Fibroblast of lung (primary cell): ENCODE data around the gene WDR7. TPM values are rescaled to one million over a fixed set of nuclear protein-coding genes. Genes with fewer than 3 reads are reported as not detected.

Experiments
- DNase-seq, 2 donors: peaks; one replicate each; pipeline versions ENCODE4 v3.0.0 to v3.0.0-alpha.2; 2010; ENCODE audit warnings: low read depth in 2 of 2
- H2AFZ ChIP-seq: 2 replicates; pipeline ENCODE4 v1.5.1; 2012; ENCODE audit warnings: low read length, control low read depth, inconsistent platforms
- H3K27ac ChIP-seq: 2 replicates; pipeline ENCODE4 v1.5.1; 2011; ENCODE audit warnings: low read length, control low read depth; ENCODE audit not compliant: insufficient read depth
- H3K27me3 ChIP-seq: 2 replicates; pipeline ENCODE4 v1.5.1; 2011; ENCODE audit warnings: mild to moderate bottlenecking, low read length; ENCODE audit not compliant: control insufficient read depth, insufficient read depth
- H3K36me3 ChIP-seq: 2 replicates; pipeline ENCODE4 v1.5.1; 2011; ENCODE audit warnings: low read length; ENCODE audit not compliant: control insufficient read depth, insufficient read depth
- H3K4me1 ChIP-seq: 2 replicates; pipeline ENCODE4 v1.5.1; 2011; ENCODE audit warnings: low read length; ENCODE audit not compliant: control insufficient read depth, insufficient read depth; ENCODE audit errors: extremely low read depth
- H3K4me2 ChIP-seq: 2 replicates; pipeline ENCODE4 v1.5.1; 2011; ENCODE audit warnings: low read length, control low read depth; ENCODE audit not compliant: insufficient read depth; ENCODE audit errors: extremely low read depth
- H3K4me3 ChIP-seq, 4 experiments: fragments of 200-600 bp in 1 of 4; sonication (generic) in 1 of 4; replicated peaks in 1 of 4; 2 replicates each; pipeline ENCODE4 v1.5.1; 2011 to 2016; ENCODE audit warnings: low read length in 4 of 4, low read depth in 3 of 4, mild to moderate bottlenecking in 3 of 4, control low read depth in 2 of 4, inconsistent platforms in 1 of 4, mixed read lengths in 1 of 4; ENCODE audit not compliant: insufficient read depth in 1 of 4; ENCODE audit errors: control extremely low read depth in 1 of 4
- H3K79me2 ChIP-seq: 2 replicates; pipeline ENCODE4 v1.5.1; 2012; ENCODE audit warnings: mild to moderate bottlenecking, low read length, inconsistent platforms; ENCODE audit not compliant: control insufficient read depth, insufficient read depth
- H3K9ac ChIP-seq: 2 replicates; pipeline ENCODE4 v1.5.1; 2011; ENCODE audit warnings: mild to moderate bottlenecking, low read length, control low read depth; ENCODE audit not compliant: insufficient read depth
- H3K9me3 ChIP-seq: 2 replicates; pipeline ENCODE4 v1.5.1; 2012; ENCODE audit warnings: low read depth, low read length; ENCODE audit not compliant: control insufficient read depth, insufficient read depth
- H4K20me1 ChIP-seq: 2 replicates; pipeline ENCODE4 v1.5.1; 2011; ENCODE audit warnings: low read length; ENCODE audit not compliant: control insufficient read depth, insufficient read depth; ENCODE audit errors: extremely low read depth
- CTCF ChIP-seq, 2 donors: IDR thresholded peaks in 1 of 2; conservative IDR thresholded peaks in 1 of 2; 1 replicate in 1 of 2; 2 replicates in 1 of 2; pipeline ENCODE4 v1.5.1; 2011 to 2012; ENCODE audit warnings: low read length in 2 of 2, control low read depth in 1 of 2, inconsistent platforms in 1 of 2, low read depth in 1 of 2, mild to moderate bottlenecking in 1 of 2
- EZH2 ChIP-seq: IDR thresholded peaks from 2 replicates; pipeline ENCODE4 v1.5.1; 2012; ENCODE audit warnings: low read length, control low read depth, mild to moderate bottlenecking; ENCODE audit errors: missing control alignments
- polyA plus RNA-seq, 2 donors: library from polyadenylated mRNA; depleted of rRNA in 1 of 2; stranded (reverse) in 1 of 2; unstranded in 1 of 2; fragments of >200 nt; gene quantifications; 2 replicates each; pipeline ENCODE4 v1.2.1, GENCODE V29; 2011 to 2012; ENCODE audit warnings: missing spikeins in 1 of 2
- total RNA-seq: library from RNA; depleted of rRNA; stranded (reverse); fragments of >200 nt; gene quantifications from 2 replicates; pipeline ENCODE4 v1.2.1, GENCODE V29; 2014

WDR7 gene
- total and polyA plus RNA-seq, 2 donors (not counting 1 experiment from before 2014, with no cell fraction given) = 7.2 to 27.2 TPM

- Histone ChIP-seq H3K9me3 (no peaks in the 10 kb centered on the region), H3K27me3 (no peaks in the 10 kb centered on the region), H3K79me2 (no peaks in the 10 kb centered on the region), H3K36me3 (no peaks in the 10 kb centered on the region), H3K27ac (no peak overlapping the region), H3K4me2 (no peak overlapping the region), H4K20me1 (no peaks in the 10 kb centered on the region), H3K4me3 (no peak overlapping the region), H3K9ac (no peak overlapping the region), H3K4me1 (no peaks in the 10 kb centered on the region), H2AFZ (no peak overlapping the region)
- no peak for DNase-seq
- TF ChIP-seq EZH2 (no peak), CTCF (conservative IDR thresholded peaks at IDR 0.05 in 1 of 2, IDR thresholded peaks at IDR 0.05 in 1 of 2; ENCODE audit: low read depth in 1 of 2, low read length in 2 of 2) (no peak)
Observed at GRCh38 chr18:56815926-56816325, 164.8 kb downstream of the WDR7 start.

- no peak overlapping the region for H3K4me3 ChIP-seq
- H3K9ac ChIP-seq = no peak overlapping the region
- no peaks in the 10 kb centered on the region for H3K4me1 ChIP-seq
- no peaks in the 10 kb centered on the region for H3K79me2 ChIP-seq
- no peaks in the 10 kb centered on the region for H3K27me3 ChIP-seq
- no peak for DNase-seq
- H2AFZ ChIP-seq = no peak overlapping the region
- no peaks in the 10 kb centered on the region for H3K36me3 ChIP-seq
- TF ChIP-seq EZH2 (no peak), CTCF (conservative IDR thresholded peaks at IDR 0.05 in 1 of 2, IDR thresholded peaks at IDR 0.05 in 1 of 2; ENCODE audit: low read depth in 1 of 2, low read length in 2 of 2) (no peak)
- H3K4me2 ChIP-seq = no peak overlapping the region
- no peaks in the 10 kb centered on the region for H4K20me1 ChIP-seq
- H3K9me3 ChIP-seq = no peaks in the 10 kb centered on the region
- no peak overlapping the region for H3K27ac ChIP-seq
Observed at GRCh38 chr18:56823986-56824565, 172.9 kb downstream of the WDR7 start.

- Histone ChIP-seq H3K27ac (no peak overlapping the region), H4K20me1 (no peaks in the 10 kb centered on the region), H3K27me3 (no peaks in the 10 kb centered on the region), H3K4me2 (no peak overlapping the region), H3K9me3 (no peaks in the 10 kb centered on the region), H3K4me1 (no peaks in the 10 kb centered on the region), H3K4me3 (no peak overlapping the region), H3K9ac (no peak overlapping the region), H3K79me2 (no peaks in the 10 kb centered on the region), H3K36me3 (no peaks in the 10 kb centered on the region), H2AFZ (no peak overlapping the region)
- no peak for DNase-seq
- no peak for TF ChIP-seq EZH2
- no peak for TF ChIP-seq CTCF (conservative IDR thresholded peaks at IDR 0.05 in 1 of 2, IDR thresholded peaks at IDR 0.05 in 1 of 2; ENCODE audit: low read depth in 1 of 2, low read length in 2 of 2)
Observed at GRCh38 chr18:56825321-56825720, 174.2 kb downstream of the WDR7 start.
